RWPE1 (cell line): ENCODE measurements around the gene NTN1.
A peak's percentile ranks its signal among the peaks of the same experiment; 100 is the strongest.
"Not testable (repeated sequence)": the region's sequence is repeated elsewhere in the genome, so short reads cannot be mapped to it uniquely, and the experiment has no call there.

Experiments
- CTCF ChIA-PET: fragments of 350-600 bp; sonication (Branson Sonifier 250); formaldehyde crosslinking; extraction: SDS; loops from one replicate; lab custom pipeline; 2021; lab: Yijun Ruan, JAX
- POLR2A ChIA-PET: fragments of 400-600 bp; formaldehyde crosslinking; extraction: SDS; loops from one replicate; lab custom pipeline; 2020; ENCODE audit warnings: antibody characterized with exemption; ENCODE audit not compliant: low non-redundant PET; lab: Yijun Ruan, JAX
- DNase-seq: peaks from one replicate; pipeline ENCODE4 v3.0.0; 2012; ENCODE audit warnings: low spot score
- H3K27ac ChIP-seq: fragments of 450-650 bp; 2 replicates; pipeline ENCODE4 v1.5.1; 2017
- CTCF ChIP-seq: fragments of 450-650 bp; conservative IDR thresholded peaks from 2 replicates; pipeline ENCODE4 v1.5.1; 2017; ENCODE audit warnings: low read depth, mild to moderate bottlenecking

The NTN1 gene

GRCh38 chr17:8985054-8985701 is 36.1 kb upstream of the NTN1 start:
- no peak for TF ChIP-seq CTCF
- POLR2A ChIA-PET = no interaction called here
- CTCF ChIA-PET = interaction anchor here (0.5 to 1.2 kb wide), 3 partner anchors 12 to 122 kb away, joined by 3 read pairs; no protein-coding TSS in a partner anchor
- no peak overlapping the region for H3K27ac ChIP-seq
- no peak for DNase-seq

GRCh38 chr17:8986295-8986694 is 35.0 kb upstream of the NTN1 start:
- no peak for DNase-seq
- TF ChIP-seq CTCF = 0 out of 2 replicates have a peak, but pooled peaks have one; percentile 14
- ChIA-PET CTCF (interaction anchor here (0.7 kb wide), 1 partner anchor 526 kb away, joined by 4 read pairs; no protein-coding TSS in a partner anchor), POLR2A (no interaction called here)
- no peak overlapping the region for H3K27ac ChIP-seq

- POLR2A ChIA-PET = interaction anchor here (0.5 kb wide), 1 partner anchor 83 kb away, joined by 6 read pairs; no protein-coding TSS in a partner anchor
- H3K27ac ChIP-seq, DNase-seq, CTCF ChIA-PET: not testable (repeated sequence)
These were observed 32.9 kb upstream of the NTN1 start for GRCh38 chr17:8988263-8988935.

GRCh38 chr17:8991514-8992285 is 29.6 kb upstream of the NTN1 start:
- peak; percentile 46 for TF ChIP-seq CTCF
- ChIA-PET POLR2A (no interaction called here), CTCF (no interaction called here)
- H3K27ac ChIP-seq = no peak overlapping the region
- peak; percentile 37 for DNase-seq

- no peak for DNase-seq
- CTCF ChIA-PET = interaction anchor here (0.8 kb wide), 1 partner anchor 528 kb away, joined by 3 read pairs; no protein-coding TSS in a partner anchor
- H3K27ac ChIP-seq = no peak overlapping the region
- TF ChIP-seq CTCF = peak; percentile 64
- POLR2A ChIA-PET = no interaction called here
These were observed 27.0 kb upstream of the NTN1 start for GRCh38 chr17:8994319-8994718.

- CTCF ChIA-PET = interaction anchor here (0.5 kb wide), 1 partner anchor 510 kb away, joined by 4 read pairs; no protein-coding TSS in a partner anchor
- TF ChIP-seq CTCF = no peak
- no peak overlapping the region for H3K27ac ChIP-seq
- POLR2A ChIA-PET = no interaction called here
- DNase-seq = no peak
These were observed 25.6 kb upstream of the NTN1 start for GRCh38 chr17:8995711-8996110.
